Suprapubic skin (tissue), 3 donors: ENCODE results near the gene ME3.

Source experiments
- CTCF ChIP-seq, 2 donors: fragments of 200-600 bp in 1 of 2; fragments of 450-650 bp in 1 of 2; sonication (generic) in 1 of 2; IDR thresholded peaks; one replicate each; pipeline ENCODE4 v1.5.1; 2016 to 2019; ENCODE audit warnings: antibody characterized with exemption in 2 of 2, mild to moderate bottlenecking in 1 of 2, moderate library complexity in 1 of 2
- EP300 ChIP-seq: sonication (generic); formaldehyde crosslinking; IDR thresholded peaks from one replicate; pipeline ENCODE4 v1.6.1; 2017; ENCODE audit warnings: antibody characterized with exemption

GRCh38 chr11:86559311-86559945 lies 113.0 kb downstream of the ME3 start:
- TF ChIP-seq CTCF (IDR thresholded peaks at IDR 0.05) (no peak), EP300 (no peak)
